ENCODE measurements around the gene CUL3. TPM values are rescaled to one million over a fixed set of nuclear protein-coding genes. Genes with fewer than 3 reads are reported as not detected.

CUL3 gene
- polyA plus RNA-seq, 3 donors: 12.3 to 28.7 (median 12.9) TPM

DNA sequence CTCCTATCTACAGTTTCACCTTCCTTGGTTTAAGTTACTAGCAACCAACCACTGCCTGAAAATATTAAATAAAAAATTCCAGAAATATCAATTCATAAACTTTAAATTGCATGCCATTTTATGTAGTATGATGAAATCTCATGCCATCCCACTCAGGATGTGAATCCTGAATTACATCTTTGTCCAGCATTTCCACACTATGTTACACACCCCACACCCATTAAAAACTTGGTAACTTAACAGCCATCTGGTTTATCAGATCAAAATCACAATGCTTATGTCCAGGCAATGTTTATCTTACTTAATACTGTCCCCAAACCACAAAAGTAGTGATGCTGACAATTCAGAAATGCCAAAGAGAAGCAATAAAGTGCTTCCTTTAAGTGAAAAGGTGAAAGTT, 21.6 kb downstream of the CUL3 start:
- peaks cover 0 to 7% of the 10 kb centered on the region in 2 donors for H3K4me1 ChIP-seq (ENCODE audit: control insufficient read depth in 1 of 2, insufficient read depth in 2 of 2, low read length in 2 of 2)
- peaks cover 0 to 10% of the 10 kb centered on the region in 2 donors for H3K36me3 ChIP-seq (replicated peaks in 1 of 2; ENCODE audit: control insufficient read depth in 1 of 2, insufficient read depth in 2 of 2, low read length in 2 of 2)
- H3K27me3 ChIP-seq (ENCODE audit: control insufficient read depth in 2 of 2, insufficient read depth in 2 of 2, low read length in 2 of 2): no peaks in the 10 kb centered on the region
- no peak for TF ChIP-seq CTCF (IDR thresholded peaks at IDR 0.05)
- intact Hi-C loops (cut with micrococcal nuclease): no loop called here
- peaks cover 0 to 6% (median 3%) of the 10 kb centered on the region in 7 donors for H3K9me3 Mint-ChIP-seq
- H3K4me2 ChIP-seq (replicated peaks; ENCODE audit: extremely low read depth, low read length, poor library complexity, severe bottlenecking): no peak overlapping the region
- H3K4me3 ChIP-seq (replicated peaks in 1 of 3; ENCODE audit: low read depth in 2 of 3, low read length in 3 of 3): no peak overlapping the region
- no peak overlapping the region for H3K4me3 Mint-ChIP-seq
- no peak for DNase-seq
- no peak overlapping the region for H3K9ac ChIP-seq (ENCODE audit: insufficient read depth, low read length, poor library complexity, severe bottlenecking)
- peaks cover 100% of the 10 kb centered on the region for H3K79me2 ChIP-seq (ENCODE audit: insufficient read depth, low read length)
- H4K20me1 ChIP-seq (ENCODE audit: insufficient read depth, low read length): peaks cover 100% of the 10 kb centered on the region
- peaks cover 7 to 14% of the 10 kb centered on the region in 2 donors for H3K36me3 Mint-ChIP-seq
- peaks cover 17% of the 10 kb centered on the region for H3K4me1 Mint-ChIP-seq
- no peaks in the 10 kb centered on the region for H3K9me3 ChIP-seq (replicated peaks in 1 of 2; ENCODE audit: control insufficient read depth in 1 of 2, insufficient read depth in 1 of 2, low read length in 2 of 2)
- peak overlapping the region in 1 of 7 donors; percentile 50 for H3K27ac Mint-ChIP-seq
- H3K27ac ChIP-seq (ENCODE audit: low read depth in 1 of 2, low read length in 2 of 2): no peak overlapping the region
- H3K27me3 Mint-ChIP-seq (ENCODE audit: low read depth in 3 of 3): no peaks in the 10 kb centered on the region
- no peak overlapping the region for H2AFZ ChIP-seq (ENCODE audit: insufficient read depth, low read depth, low read length, poor library complexity, severe bottlenecking)

GRCh38 chr2:224562831-224563230, 22.3 kb downstream of the CUL3 start:
- H3K36me3 Mint-ChIP-seq: peaks cover 7 to 14% of the 10 kb centered on the region in 2 donors
- no peak overlapping the region for H3K4me3 ChIP-seq (replicated peaks in 1 of 3; ENCODE audit: low read depth in 2 of 3, low read length in 3 of 3)
- no peaks in the 10 kb centered on the region for H3K27me3 Mint-ChIP-seq (ENCODE audit: low read depth in 3 of 3)
- no peak for TF ChIP-seq CTCF (IDR thresholded peaks at IDR 0.05)
- H3K4me2 ChIP-seq (replicated peaks; ENCODE audit: extremely low read depth, low read length, poor library complexity, severe bottlenecking): no peak overlapping the region
- peaks cover 0 to 7% of the 10 kb centered on the region in 2 donors for H3K4me1 ChIP-seq (ENCODE audit: control insufficient read depth in 1 of 2, insufficient read depth in 2 of 2, low read length in 2 of 2)
- H3K9ac ChIP-seq (ENCODE audit: insufficient read depth, low read length, poor library complexity, severe bottlenecking): no peak overlapping the region
- WGBS (ENCODE audit: insufficient coverage): 92% methylated on average over 2 of the region's 4 CpGs
- intact Hi-C loops (cut with micrococcal nuclease): no loop called here
- no peak overlapping the region for H3K27ac Mint-ChIP-seq
- H2AFZ ChIP-seq (ENCODE audit: insufficient read depth, low read depth, low read length, poor library complexity, severe bottlenecking): no peak overlapping the region
- H3K9me3 ChIP-seq (replicated peaks in 1 of 2; ENCODE audit: control insufficient read depth in 1 of 2, insufficient read depth in 1 of 2, low read length in 2 of 2): no peaks in the 10 kb centered on the region
- no peak overlapping the region for H3K4me3 Mint-ChIP-seq
- H3K36me3 ChIP-seq (replicated peaks in 1 of 2; ENCODE audit: control insufficient read depth in 1 of 2, insufficient read depth in 2 of 2, low read length in 2 of 2): peaks cover 0 to 10% of the 10 kb centered on the region in 2 donors
- H3K27ac ChIP-seq (ENCODE audit: low read depth in 1 of 2, low read length in 2 of 2): no peak overlapping the region
- DNase-seq: no peak
- peaks cover 100% of the 10 kb centered on the region for H4K20me1 ChIP-seq (ENCODE audit: insufficient read depth, low read length)
- peaks cover 17% of the 10 kb centered on the region for H3K4me1 Mint-ChIP-seq
- H3K79me2 ChIP-seq (ENCODE audit: insufficient read depth, low read length): peaks cover 100% of the 10 kb centered on the region
- peaks cover 0 to 6% (median 2%) of the 10 kb centered on the region in 7 donors for H3K9me3 Mint-ChIP-seq
- H3K27me3 ChIP-seq (ENCODE audit: control insufficient read depth in 2 of 2, insufficient read depth in 2 of 2, low read length in 2 of 2): no peaks in the 10 kb centered on the region
